BLaER1 treated with 17β-estradiol and CSF1 and Interleukin-3, amounts not matched to agents 10 nM and 100 nM (cell line): Measurements from ENCODE around the gene BET1L.

Experiments used
- H3K27ac ChIP-seq, 11 experiments: shearing (Covaris generic); formaldehyde crosslinking; 2 replicates each; pipeline ENCODE4 v1.8.1; 2022
- H3K27me3 ChIP-seq, 11 experiments: shearing (Covaris generic); formaldehyde crosslinking; 2 replicates each; pipeline ENCODE4 v1.8.1; 2022
- H3K36me3 ChIP-seq, 11 experiments: shearing (Covaris generic); formaldehyde crosslinking; 2 replicates each; pipeline ENCODE4 v1.8.1; 2022
- H3K4me1 ChIP-seq, 10 experiments: shearing (Covaris generic); formaldehyde crosslinking; 2 replicates each; pipeline ENCODE4 v1.8.1; 2022
- H3K4me2 ChIP-seq, 11 experiments: shearing (Covaris generic); formaldehyde crosslinking; 2 replicates each; pipeline ENCODE4 v1.8.1; 2022
- H3K4me3 ChIP-seq, 10 experiments: shearing (Covaris generic); formaldehyde crosslinking; 2 replicates each; pipeline ENCODE4 v1.8.1; 2022
- H3K9ac ChIP-seq, 11 experiments: shearing (Covaris generic); formaldehyde crosslinking; 2 replicates each; pipeline ENCODE4 v1.8.1; 2022
- H3K9me3 ChIP-seq, 11 experiments: shearing (Covaris generic); formaldehyde crosslinking; replicated peaks in 1 of 11; 2 replicates each; pipeline ENCODE4 v1.8.1; 2022
- H4K20me1 ChIP-seq, 11 experiments: shearing (Covaris generic); formaldehyde crosslinking; 2 replicates each; pipeline ENCODE4 v1.8.1; 2022
- Cebpa-rat ChIP-seq, 11 experiments: shearing (Covaris generic); IDR thresholded peaks; 2 replicates each; pipeline ENCODE4 v1.8.1; 2022

Gene BET1L

DNA sequence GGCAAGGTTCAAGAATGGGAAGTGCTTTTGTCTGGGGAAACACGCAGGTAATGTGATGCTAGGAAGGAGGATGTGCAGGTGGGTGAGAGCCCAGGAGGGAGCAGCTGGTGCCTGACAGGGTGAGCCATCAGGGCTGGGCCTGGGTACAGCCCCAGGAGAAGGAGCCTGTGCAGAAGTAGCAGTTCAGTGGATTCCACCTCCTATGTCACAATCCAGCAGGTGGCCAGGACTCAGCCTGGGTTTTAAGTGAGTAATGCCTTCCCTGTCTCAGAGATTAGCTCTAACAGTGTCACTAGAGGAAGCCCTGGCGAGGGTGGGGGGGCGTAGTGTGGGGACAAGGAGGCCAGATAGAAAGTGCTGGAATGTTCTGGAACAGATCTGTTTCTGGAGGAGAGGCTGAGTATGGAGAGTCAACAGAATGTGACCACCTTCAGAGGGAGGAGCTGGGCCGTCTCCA is 8.4 kb upstream of the BET1L start:
- Histone ChIP-seq H3K4me2 (no peak overlapping the region), H3K9me3 (no peaks in the 10 kb centered on the region), H3K9ac (0 out of 22 replicates have a peak overlapping the region, but pooled peaks of 2 of the 11 experiments have one; percentile 15 to 35), H3K27me3 (no peaks in the 10 kb centered on the region), H3K4me1 (peaks cover 6 to 26% (median 14%) of the 10 kb centered on the region in 10 experiments), H3K27ac (peak overlapping the region in 1 of 11 experiments; percentile 20; a peak in 2 of 22 replicates), H4K20me1 (peaks cover 10 to 61% (median 35%) of the 10 kb centered on the region in 11 experiments; a peak in 19 of 22 replicates), H3K36me3 (peaks cover 54 to 73% (median 66%) of the 10 kb centered on the region in 11 experiments), H3K4me3 (no peak overlapping the region)
- no peak for TF ChIP-seq Cebpa-rat (IDR thresholded peaks at IDR 0.05)

DNA sequence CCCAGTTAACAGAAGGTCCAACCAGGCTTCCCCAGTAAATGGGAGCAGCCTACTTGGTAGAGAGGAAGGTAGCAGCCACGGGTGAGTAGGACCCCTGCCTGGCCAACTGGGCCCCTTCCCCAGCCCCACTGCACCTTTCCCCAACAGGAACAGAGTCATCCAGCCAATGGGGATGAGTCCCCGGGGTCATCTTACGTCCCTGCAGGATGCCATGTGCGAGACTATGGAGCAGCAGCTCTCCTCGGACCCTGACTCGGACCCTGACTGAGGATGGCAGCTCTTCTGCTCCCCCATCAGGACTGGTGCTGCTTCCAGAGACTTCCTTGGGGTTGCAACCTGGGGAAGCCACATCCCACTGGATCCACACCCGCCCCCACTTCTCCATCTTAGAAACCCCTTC is 6.9 kb upstream of the BET1L start:
- no peak overlapping the region for H3K27ac ChIP-seq
- no peak for TF ChIP-seq Cebpa-rat (IDR thresholded peaks at IDR 0.05)
- peaks cover 21 to 41% (median 30%) of the 10 kb centered on the region in 10 experiments for H3K4me1 ChIP-seq
- H3K4me2 ChIP-seq = no peak overlapping the region
- peak overlapping the region in 1 of 11 experiments; percentile 27; a peak in 1 of 22 replicates for H3K9ac ChIP-seq
- H3K27me3 ChIP-seq = no peaks in the 10 kb centered on the region
- no peak overlapping the region for H3K4me3 ChIP-seq
- peaks cover 23 to 77% (median 50%) of the 10 kb centered on the region in 11 experiments; a peak in 19 of 22 replicates for H4K20me1 ChIP-seq
- no peaks in the 10 kb centered on the region for H3K9me3 ChIP-seq
- H3K36me3 ChIP-seq = peaks cover 69 to 84% (median 78%) of the 10 kb centered on the region in 11 experiments

DNA sequence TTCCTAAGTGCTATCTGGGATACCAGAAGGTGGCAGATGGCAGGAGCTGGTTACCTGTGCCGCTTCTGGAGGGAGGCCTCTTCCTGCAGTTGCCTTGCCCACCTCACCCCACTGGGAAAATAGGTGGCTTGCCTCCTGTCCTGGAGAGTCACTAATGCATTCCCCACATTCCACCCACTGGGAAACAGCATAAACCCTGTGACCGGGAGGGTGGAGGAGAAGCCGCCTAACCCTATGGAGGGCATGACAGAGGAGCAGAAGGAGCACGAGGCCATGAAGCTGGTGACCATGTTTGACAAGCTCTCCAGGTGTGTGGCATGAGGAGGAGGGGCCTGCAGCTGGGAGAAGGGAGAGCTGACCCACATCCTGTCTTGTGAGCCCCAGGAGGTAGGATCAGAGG is 5.9 kb upstream of the BET1L start:
- Histone ChIP-seq H3K4me1 (peaks cover 22 to 41% (median 30%) of the 10 kb centered on the region in 10 experiments), H3K4me3 (no peak overlapping the region), H4K20me1 (peaks cover 23 to 79% (median 51%) of the 10 kb centered on the region in 11 experiments; a peak in 19 of 22 replicates), H3K27ac (no peak overlapping the region), H3K27me3 (no peaks in the 10 kb centered on the region), H3K9me3 (no peaks in the 10 kb centered on the region), H3K9ac (peak overlapping the region in 3 of 11 experiments; percentile 18 to 37 (median 31); a peak in 3 of 22 replicates), H3K36me3 (peaks cover 63 to 77% (median 73%) of the 10 kb centered on the region in 11 experiments), H3K4me2 (no peak overlapping the region)
- TF ChIP-seq Cebpa-rat (IDR thresholded peaks at IDR 0.05) = no peak

DNA sequence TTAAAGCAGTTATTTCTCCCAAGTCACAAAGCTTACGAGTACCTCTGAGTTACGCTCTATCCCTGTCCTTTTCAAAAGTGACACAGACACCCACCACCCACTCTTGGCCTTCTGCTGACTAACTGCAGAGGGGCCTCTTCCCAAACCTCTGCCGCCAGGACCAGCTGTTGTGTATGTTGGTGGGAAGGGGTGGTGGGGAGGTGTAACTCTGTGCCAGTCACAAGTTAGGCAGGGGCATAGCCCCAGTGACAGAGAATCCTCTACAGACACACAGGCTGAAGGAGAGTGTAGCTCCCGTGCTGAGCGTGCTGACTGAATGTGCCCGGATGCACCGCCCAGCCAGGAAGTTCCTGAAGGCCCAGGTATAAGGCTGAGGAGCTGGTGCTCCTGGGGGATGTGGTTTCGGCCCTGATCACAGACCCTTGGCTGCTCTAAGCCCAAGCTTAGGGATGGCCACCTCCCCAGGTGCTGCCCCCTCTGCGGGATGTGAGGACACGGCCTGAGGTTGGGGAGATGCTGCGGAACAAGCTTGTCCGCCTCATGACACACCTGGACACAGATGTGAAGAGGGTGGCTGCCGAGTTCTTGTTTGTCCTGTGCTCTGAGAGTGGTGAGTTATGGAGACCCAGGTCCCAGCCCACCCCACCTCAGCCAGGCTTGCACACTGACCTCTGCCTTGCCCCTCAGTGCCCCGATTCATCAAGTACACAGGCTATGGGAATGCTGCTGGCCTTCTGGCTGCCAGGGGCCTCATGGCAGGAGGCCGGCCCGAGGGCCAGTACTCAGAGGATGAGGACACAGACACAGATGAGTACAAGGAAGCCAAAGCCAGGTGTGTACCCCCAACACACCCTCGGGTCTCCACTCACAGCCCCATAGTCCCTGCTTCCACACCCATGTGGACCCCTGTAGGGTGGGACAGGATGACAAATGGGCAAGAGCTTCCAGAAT is 5.2 kb upstream of the BET1L start:
- Histone ChIP-seq H3K9me3 (no peaks in the 10 kb centered on the region), H3K27me3 (no peaks in the 10 kb centered on the region), H3K4me1 (peaks cover 22 to 40% (median 29%) of the 10 kb centered on the region in 10 experiments), H3K9ac (peak overlapping the region in 9 of 11 experiments; percentile 1 to 99 (median 98); a peak in 9 of 22 replicates), H3K27ac (0 out of 22 replicates have a peak overlapping the region, but pooled peaks of 1 of the 11 experiments have one; percentile 98), H4K20me1 (peaks cover 23 to 79% (median 51%) of the 10 kb centered on the region in 11 experiments; a peak in 19 of 22 replicates), H3K36me3 (peaks cover 63 to 77% (median 73%) of the 10 kb centered on the region in 11 experiments), H3K4me3 (no peak overlapping the region), H3K4me2 (no peak overlapping the region)
- TF ChIP-seq Cebpa-rat (IDR thresholded peaks at IDR 0.05) = no peak

DNA sequence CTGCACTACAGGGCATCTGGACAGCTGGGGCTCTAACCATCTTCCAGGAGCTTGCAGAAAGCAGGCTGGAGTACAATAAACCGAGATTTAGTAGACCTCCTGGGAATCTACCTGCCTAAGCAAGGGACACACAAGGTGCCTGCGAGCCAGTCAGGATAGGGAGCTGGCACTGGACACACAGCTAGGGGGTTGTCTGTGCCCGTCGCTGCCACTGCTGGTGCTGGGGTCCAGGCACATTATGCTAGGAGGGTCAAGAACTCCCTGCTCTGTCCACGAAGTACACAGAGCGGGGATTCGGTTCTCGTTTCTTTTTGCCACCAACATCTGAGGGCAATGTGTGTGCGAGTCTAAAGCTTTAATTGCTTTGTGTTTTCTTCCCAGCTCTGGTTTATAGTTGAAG is 4.5 kb upstream of the BET1L start:
- H3K4me1 ChIP-seq = peaks cover 22 to 33% (median 25%) of the 10 kb centered on the region in 10 experiments
- peaks cover 23 to 81% (median 52%) of the 10 kb centered on the region in 11 experiments; a peak in 19 of 22 replicates for H4K20me1 ChIP-seq
- no peaks in the 10 kb centered on the region for H3K27me3 ChIP-seq
- no peaks in the 10 kb centered on the region for H3K9me3 ChIP-seq
- H3K9ac ChIP-seq = peak overlapping the region; percentile 1 to 99 (median 98); a peak in 13 of 22 replicates
- TF ChIP-seq Cebpa-rat (IDR thresholded peaks at IDR 0.05) = no peak
- H3K4me2 ChIP-seq = peak overlapping the region in 3 of 11 experiments; percentile 99 to 100 (median 99); a peak in 3 of 22 replicates
- peak overlapping the region in 2 of 11 experiments; percentile 10 to 98; a peak in 2 of 22 replicates for H3K27ac ChIP-seq
- H3K4me3 ChIP-seq = no peak overlapping the region
- peaks cover 63 to 76% (median 73%) of the 10 kb centered on the region in 11 experiments for H3K36me3 ChIP-seq

DNA sequence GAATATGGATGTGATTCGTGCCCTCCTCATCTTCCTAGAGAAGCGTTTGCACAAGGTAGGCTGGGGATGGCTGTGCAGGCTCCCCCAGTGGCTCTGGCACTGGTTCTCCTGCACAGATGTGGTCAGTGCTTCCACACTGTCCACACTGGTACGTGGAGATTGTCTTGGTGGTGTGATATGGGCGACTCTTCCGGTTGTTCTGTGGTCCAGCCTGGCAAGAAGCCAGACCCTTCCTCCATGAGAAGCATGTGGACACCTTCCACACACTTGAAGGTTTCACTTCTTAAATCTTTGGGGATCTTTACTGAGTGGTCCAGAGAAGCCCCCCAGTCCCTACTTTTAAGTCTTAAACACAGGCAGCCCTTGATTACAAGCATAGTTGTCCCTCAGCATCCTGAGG is 4.1 kb upstream of the BET1L start:
- peak overlapping the region; percentile 91 to 99 (median 98); a peak in 19 of 22 replicates for H3K9ac ChIP-seq
- H4K20me1 ChIP-seq = peaks cover 25 to 81% (median 54%) of the 10 kb centered on the region in 11 experiments; a peak in 19 of 22 replicates
- peaks cover 63 to 72% (median 69%) of the 10 kb centered on the region in 11 experiments for H3K36me3 ChIP-seq
- H3K9me3 ChIP-seq = no peaks in the 10 kb centered on the region
- peaks cover 25 to 31% (median 27%) of the 10 kb centered on the region in 10 experiments for H3K4me1 ChIP-seq
- H3K27me3 ChIP-seq = no peaks in the 10 kb centered on the region
- H3K27ac ChIP-seq = peak overlapping the region in 5 of 11 experiments; percentile 3 to 100 (median 98); a peak in 7 of 22 replicates
- TF ChIP-seq Cebpa-rat (IDR thresholded peaks at IDR 0.05) = no peak
- no peak overlapping the region for H3K4me3 ChIP-seq
- peak overlapping the region; percentile 90 to 100 (median 99); a peak in 17 of 22 replicates for H3K4me2 ChIP-seq

DNA sequence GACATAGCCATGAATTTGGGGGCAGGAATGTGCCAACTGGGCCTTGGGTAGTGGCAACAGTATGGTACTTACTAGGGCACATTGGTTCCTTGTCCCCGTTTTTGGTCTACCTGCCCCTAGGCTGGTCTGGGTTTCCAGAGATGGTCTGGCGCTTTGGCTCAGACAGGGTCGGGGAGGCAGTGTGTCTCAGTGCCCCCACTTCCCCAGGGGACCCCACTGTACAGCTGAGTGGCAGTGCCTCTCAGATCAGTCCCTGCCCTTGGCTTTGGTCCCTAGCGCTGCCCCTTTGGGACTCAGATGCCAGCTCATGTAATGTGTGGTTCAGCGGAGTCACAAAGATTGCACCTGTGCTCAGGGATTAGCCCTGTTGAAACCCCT is 3.6 kb upstream of the BET1L start:
- peaks cover 63 to 70% (median 66%) of the 10 kb centered on the region in 11 experiments for H3K36me3 ChIP-seq
- peaks cover 30 to 81% (median 59%) of the 10 kb centered on the region in 11 experiments; a peak in 19 of 22 replicates for H4K20me1 ChIP-seq
- H3K4me1 ChIP-seq = peaks cover 30 to 36% (median 32%) of the 10 kb centered on the region in 10 experiments
- no peaks in the 10 kb centered on the region for H3K27me3 ChIP-seq
- H3K4me2 ChIP-seq = peak overlapping the region; percentile 90 to 100 (median 99)
- H3K9ac ChIP-seq = peak overlapping the region; percentile 91 to 99 (median 98); a peak in 21 of 22 replicates
- no peak for TF ChIP-seq Cebpa-rat (IDR thresholded peaks at IDR 0.05)
- H3K4me3 ChIP-seq = peak overlapping the region in 7 of 10 experiments; percentile 92 to 97 (median 95); a peak in 6 of 20 replicates
- no peaks in the 10 kb centered on the region for H3K9me3 ChIP-seq
- peak overlapping the region in 8 of 11 experiments; percentile 45 to 100 (median 98); a peak in 10 of 22 replicates for H3K27ac ChIP-seq

DNA sequence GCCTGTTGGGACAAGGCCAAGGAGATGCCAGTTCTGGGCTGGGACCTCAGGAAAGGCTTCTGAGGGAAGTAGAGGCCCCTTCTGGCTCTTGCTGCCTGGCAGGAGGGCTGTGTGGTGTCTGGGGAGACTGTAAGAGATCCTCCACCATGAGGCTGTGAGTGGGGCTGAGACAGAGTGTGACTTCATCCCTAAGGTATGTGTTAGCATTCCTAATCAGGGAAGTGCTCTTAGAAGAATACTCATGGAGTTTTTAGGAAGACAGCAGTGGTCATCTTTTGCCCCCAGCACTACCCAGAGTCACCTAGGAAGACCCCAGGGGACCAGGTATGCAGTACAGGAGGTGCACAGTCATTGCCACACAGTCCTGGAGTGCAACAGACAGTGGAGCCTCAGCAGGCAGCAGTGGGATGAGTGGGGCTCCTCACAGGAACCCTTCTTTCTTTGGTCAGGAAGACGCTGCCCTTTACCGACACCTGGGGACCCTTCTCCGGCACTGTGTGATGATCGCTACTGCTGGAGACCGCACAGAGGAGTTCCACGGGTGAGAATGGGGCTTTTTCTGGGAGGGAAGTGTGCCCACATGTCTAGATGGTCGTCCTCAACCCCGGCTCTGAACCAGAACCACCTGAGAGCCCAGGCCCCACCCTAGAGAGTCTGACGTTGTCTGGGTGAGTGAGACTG is 3.1 kb upstream of the BET1L start:
- no peaks in the 10 kb centered on the region for H3K9me3 ChIP-seq
- TF ChIP-seq Cebpa-rat (IDR thresholded peaks at IDR 0.05) = no peak
- peaks cover 35 to 41% (median 37%) of the 10 kb centered on the region in 10 experiments for H3K4me1 ChIP-seq
- peak overlapping the region; percentile 92 to 100 (median 95); a peak in 19 of 20 replicates for H3K4me3 ChIP-seq
- peak overlapping the region in 10 of 11 experiments; percentile 91 to 100 (median 98); a peak in 18 of 22 replicates for H3K27ac ChIP-seq
- peaks cover 62 to 70% (median 67%) of the 10 kb centered on the region in 11 experiments for H3K36me3 ChIP-seq
- H3K9ac ChIP-seq = peak overlapping the region; percentile 91 to 99 (median 98)
- H3K27me3 ChIP-seq = no peaks in the 10 kb centered on the region
- peak overlapping the region; percentile 90 to 100 (median 99) for H3K4me2 ChIP-seq
- H4K20me1 ChIP-seq = peaks cover 35 to 82% (median 64%) of the 10 kb centered on the region in 11 experiments; a peak in 19 of 22 replicates
